ENCODE results near the gene ATXN7L2. TPM values are rescaled to one million over a fixed set of nuclear protein-coding genes. Genes with fewer than 3 reads are reported as not detected.

Gene ATXN7L2
- total RNA-seq, 1 experiment from 2014 or later = 17.3 TPM

GRCh38 chr1:109509176-109510134 lies 25.8 kb downstream of the ATXN7L2 start, which contains the start of gene AMIGO1:
TSS of gene AMIGO1 (minus strand) at chr1:109509727. CDS start at chr1:109508912, 815 bp downstream.
- H2BK20ac ChIP-seq (ENCODE audit: low read depth, low read length, poor library complexity, severe bottlenecking) = no peak within 1 kb of the TSS
- H4K8ac ChIP-seq (replicated peaks; ENCODE audit: insufficient read length, low read depth, low read length) = no peak within 1 kb of the TSS
- H3K14ac ChIP-seq (ENCODE audit: insufficient read depth, low read length) = no peak within 1 kb of the TSS
- no peak within 1 kb of the TSS for H3K9ac ChIP-seq (ENCODE audit: extremely low read depth, insufficient read length, low read length)
- H3K27me3 ChIP-seq (ENCODE audit: insufficient read depth, low read length) = peaks cover 2% of the 10 kb centered on the region; the same call in 1 of the 2 replicates
- H2BK12ac ChIP-seq (ENCODE audit: insufficient read length, low read depth, low read length) = no peak within 1 kb of the TSS
- no CpG with 5 or more reads among the region's 100 CpGs for whole genome bisulfite sequencing (ENCODE audit: extremely low coverage, insufficient read length, low lambda C conversion rate)
- H3K9me3 Mint-ChIP-seq = no peaks in the 10 kb centered on the region
- no peaks in the 10 kb centered on the region for H3K79me1 ChIP-seq (ENCODE audit: insufficient read depth, low read depth, low read length, poor library complexity, severe bottlenecking)
- H3T11ph ChIP-seq (ENCODE audit: low read length) = no peak within 1 kb of the TSS
- no peaks in the 10 kb centered on the region for H4K20me1 ChIP-seq (ENCODE audit: control insufficient read depth, insufficient read depth, insufficient read length)
- no peak within 1 kb of the TSS for H2AK5ac ChIP-seq (ENCODE audit: insufficient read length, low read length)
- H2BK5ac ChIP-seq (ENCODE audit: insufficient read length, low read length) = no peak within 1 kb of the TSS
- no peak within 1 kb of the TSS for H2AFZ ChIP-seq (ENCODE audit: low read length)
- peaks cover 13 to 14% of the 10 kb centered on the region in 2 experiments for H3K4me1 Mint-ChIP-seq
- DNase-seq = peak; percentile 72
- H3K79me2 ChIP-seq (ENCODE audit: insufficient read depth, low read length) = no peaks in the 10 kb centered on the region
- TF ChIP-seq CTCF (conservative IDR thresholded peaks at IDR 0.05) = no peak
- H3K4me3 Mint-ChIP-seq = peak within 1 kb of the TSS; percentile 86 to 92
- no peak within 1 kb of the TSS for H3K18ac ChIP-seq (ENCODE audit: insufficient read length, low read depth, low read length)
- H3K4ac ChIP-seq (ENCODE audit: low read depth, low read length) = no peak within 1 kb of the TSS
- peak within 1 kb of the TSS; percentile 85 for H3K4me2 ChIP-seq (ENCODE audit: insufficient read depth, insufficient read length, low read length)
- no peak within 1 kb of the TSS for H4K5ac ChIP-seq (ENCODE audit: insufficient read length, low read depth, low read length)
- H2BK120ac ChIP-seq (ENCODE audit: low read depth, low read length, poor library complexity, severe bottlenecking) = no peak within 1 kb of the TSS
- H3K27ac Mint-ChIP-seq = peak within 1 kb of the TSS in 1 of 3 experiments; percentile 65; a peak in 1 of 7 replicates
- no peak within 1 kb of the TSS for H3K23ac ChIP-seq (ENCODE audit: insufficient read length, low read depth, low read length)
- H3K27ac ChIP-seq (ENCODE audit: insufficient read length, low read depth, low read length) = no peak within 1 kb of the TSS
- no peak within 1 kb of the TSS for H3K56ac ChIP-seq (ENCODE audit: insufficient read length, low read depth, low read length)
- H3K27me3 Mint-ChIP-seq (ENCODE audit: low read depth) = peaks cover 59% of the 10 kb centered on the region
- no peaks in the 10 kb centered on the region for H3K9me3 ChIP-seq (ENCODE audit: control insufficient read depth, low read depth, low read length)
- peaks cover 3% of the 10 kb centered on the region; the same call in 1 of the 2 replicates for H3K4me1 ChIP-seq (ENCODE audit: insufficient read depth, low read length)
- no peak within 1 kb of the TSS; the same call in 1 of the 2 replicates for H2BK15ac ChIP-seq (ENCODE audit: low read depth, low read length)
- H4K91ac ChIP-seq (ENCODE audit: insufficient read length, low read depth, low read length) = no peak within 1 kb of the TSS
- H3K23me2 ChIP-seq (ENCODE audit: insufficient read length, low read depth, low read length, poor library complexity, severe bottlenecking) = peaks cover 7% of the 10 kb centered on the region
- H3K36me3 Mint-ChIP-seq (ENCODE audit: insufficient read depth in 1 of 3, low read depth in 3 of 3) = no peaks in the 10 kb centered on the region

Data from H9 (cell line).